ENCODE data around the gene ECHS1.
"Not testable (repeated sequence)": the region's sequence is repeated elsewhere in the genome, so short reads cannot be mapped to it uniquely, and the experiment has no call there.

Gene ECHS1

DNA sequence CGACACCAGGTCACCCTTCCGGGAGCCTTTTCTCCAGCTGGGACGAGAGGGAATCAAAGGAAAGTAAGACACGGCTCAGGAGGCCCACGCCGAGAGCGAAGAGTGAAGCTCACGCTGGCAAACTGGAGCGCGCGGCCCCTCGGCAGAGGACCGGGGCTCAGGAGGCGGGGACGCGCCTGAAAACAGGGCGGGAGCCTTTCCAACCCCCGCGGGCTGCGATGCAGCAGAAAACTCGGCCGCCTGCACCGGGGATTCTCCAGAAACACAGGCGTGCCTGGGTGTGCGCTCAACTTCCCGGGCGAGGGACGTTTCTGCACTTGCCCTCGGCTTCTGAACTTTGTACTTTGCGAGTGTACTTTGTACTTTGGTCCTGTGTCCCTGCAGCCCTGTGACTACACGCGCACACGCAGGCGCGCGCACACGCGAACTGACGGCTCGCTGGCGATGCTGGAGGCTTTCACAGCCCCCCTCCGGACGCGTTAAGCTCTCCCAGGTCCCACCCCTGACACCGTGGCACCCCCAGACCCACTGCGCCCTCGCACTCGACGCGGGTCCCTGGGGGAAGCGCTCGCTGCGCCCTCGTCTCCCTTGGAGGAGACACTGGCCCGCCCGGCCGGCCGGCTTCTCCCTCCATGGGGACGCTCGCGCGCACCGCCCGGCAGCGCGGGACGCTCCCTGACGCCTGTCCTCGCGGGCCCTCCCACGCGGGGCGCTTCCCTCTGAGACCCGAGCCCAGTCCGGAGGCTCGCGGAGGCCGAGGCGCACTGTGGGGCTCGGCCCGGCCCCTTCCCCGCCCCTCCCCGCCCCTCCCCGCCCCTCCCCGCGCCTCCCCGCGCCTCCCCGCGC, 5.3 kb upstream of the ECHS1 start:
- DNase-seq (ENCODE audit: low read depth in 2 of 2): peak in 1 of 2 experiments; percentile 4

DNA sequence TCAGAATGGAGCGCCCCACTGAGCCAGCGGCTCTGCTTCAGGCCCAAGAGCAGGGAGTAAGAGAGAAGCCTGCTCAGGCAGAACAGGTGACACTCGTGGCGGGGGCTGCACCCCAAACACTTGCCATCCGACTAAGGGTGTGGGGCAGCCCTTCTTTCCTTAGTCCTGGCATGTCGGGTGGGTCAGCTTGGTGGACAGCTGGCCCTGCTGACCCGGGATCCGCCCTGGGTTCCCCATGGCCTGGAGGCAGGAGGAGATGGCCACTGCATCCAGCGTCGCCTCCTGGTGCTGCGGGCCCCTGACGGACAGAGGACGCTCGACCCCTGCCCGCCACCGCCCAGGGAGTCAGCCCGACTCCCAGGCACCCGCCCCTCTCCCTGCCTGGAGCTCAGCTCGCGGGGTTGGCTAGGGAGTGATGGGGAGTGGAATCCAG, 4.7 kb upstream of the ECHS1 start:
- DNase-seq (ENCODE audit: low read depth in 2 of 2): no peak

DNA sequence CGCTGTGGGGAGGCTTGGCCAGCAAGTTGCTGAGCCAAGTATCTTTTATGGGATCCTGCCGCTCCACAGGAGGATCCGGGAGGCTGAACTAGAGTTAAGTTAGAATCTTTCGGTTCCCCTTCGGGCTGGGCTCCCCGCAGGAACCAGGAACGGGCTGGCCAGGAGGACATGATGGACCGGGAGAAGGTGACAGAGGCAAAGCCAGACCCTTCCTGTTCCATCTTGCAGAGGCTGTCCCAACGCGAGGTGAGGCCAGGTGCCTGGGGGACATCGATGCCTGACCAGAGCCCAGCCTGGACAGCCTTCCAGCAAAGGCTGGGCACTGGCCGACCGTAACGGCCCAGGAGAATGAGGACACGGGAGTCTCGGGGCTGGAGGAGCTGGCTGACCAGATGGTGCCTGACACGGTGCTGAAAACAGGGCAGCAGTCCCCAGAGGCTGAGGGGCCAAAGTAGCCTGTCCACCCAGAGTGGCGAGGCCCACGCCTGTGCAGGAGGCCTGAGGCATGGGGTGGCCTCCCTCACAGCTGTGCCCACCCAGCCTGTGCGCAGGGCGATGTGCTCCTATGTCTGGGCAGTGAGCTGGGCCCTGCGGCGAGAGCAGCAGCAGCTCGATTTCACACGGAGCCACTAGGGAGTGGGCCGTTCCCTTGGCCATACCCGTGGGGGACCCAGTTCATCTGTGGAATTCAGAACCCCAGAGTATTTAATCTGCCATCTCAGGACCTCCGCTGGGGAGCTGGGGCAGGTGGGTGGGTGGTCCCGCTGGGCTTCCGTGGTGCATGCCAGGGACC, 4.1 kb upstream of the ECHS1 start:
- no peak for DNase-seq (ENCODE audit: low read depth in 2 of 2)

DNA sequence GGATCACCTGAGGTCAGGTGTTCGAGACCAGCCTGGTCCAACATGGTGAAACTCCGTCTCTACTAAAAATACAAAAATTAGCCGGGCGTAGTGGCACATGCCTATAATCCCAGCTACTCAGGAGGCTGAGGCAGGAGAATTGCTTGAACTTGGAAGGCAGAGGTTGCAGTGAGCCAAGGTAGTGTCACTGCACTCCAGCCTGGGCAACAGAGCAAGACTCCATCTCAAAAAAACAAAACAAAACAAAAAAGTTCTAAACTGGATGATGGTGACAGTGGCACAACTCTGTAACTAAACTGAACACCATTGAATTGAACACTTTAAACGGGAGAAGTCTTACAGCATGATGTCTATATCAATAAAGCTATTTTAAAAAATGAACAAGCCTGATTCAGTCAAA, 3.0 kb upstream of the ECHS1 start:
- DNase-seq (ENCODE audit: low read depth in 2 of 2): not testable (repeated sequence)

DNA sequence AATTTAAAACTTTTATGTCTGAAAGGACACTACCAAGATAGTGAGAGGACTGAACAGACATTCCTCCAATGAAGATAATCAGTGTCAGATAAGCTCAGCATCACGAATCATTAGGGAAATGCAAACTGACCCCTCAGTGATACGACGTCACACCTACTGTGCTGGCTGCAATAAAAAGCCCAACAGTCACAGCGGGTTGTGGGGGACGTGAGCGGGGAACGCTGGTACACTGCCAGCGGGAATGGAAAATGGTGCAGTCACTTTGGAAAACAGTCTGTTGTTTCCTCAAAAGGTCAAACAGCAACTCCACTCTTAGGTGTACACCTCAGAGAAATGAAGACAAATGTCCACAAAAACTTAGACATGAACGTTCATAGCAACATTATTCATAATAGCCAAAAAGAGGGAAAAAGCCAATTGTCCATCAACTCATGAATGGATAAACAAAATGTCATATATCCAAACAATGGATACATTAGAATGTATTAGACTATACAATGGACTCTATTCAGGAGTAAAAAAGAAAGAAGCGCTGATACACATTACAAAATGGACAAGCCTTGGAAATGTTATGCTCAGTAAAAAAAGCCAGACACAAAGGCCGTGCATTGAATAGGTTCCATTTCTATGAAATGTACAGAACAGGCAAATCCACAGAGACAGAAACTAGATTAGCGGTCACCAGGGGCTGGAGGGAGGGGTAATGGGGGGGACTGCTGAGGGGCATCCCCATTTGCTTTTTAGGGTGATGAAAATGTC, 2.4 kb upstream of the ECHS1 start:
- DNase-seq (ENCODE audit: low read depth in 2 of 2): no peak

DNA sequence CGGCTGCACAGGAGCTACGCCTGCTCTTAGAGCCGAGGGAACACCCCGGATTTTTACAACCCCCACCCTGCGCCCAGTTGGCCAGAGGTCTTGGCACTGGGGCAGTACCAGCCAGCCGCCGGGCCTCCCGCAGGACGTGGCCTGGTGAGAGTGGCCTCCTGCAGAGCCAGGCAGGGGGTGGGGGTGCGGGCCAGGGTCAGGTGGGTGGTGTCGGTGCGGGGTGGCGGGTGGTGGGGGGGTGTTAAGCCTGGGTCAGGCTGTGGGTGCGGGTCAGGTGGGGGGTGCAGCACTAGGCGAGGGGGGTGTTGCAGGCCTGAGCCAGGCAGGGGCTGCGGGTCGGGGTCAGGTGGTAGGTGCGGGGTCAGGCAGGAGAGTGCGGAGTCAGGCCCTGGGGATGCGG, 647 bp downstream of the ECHS1 start:
- DNase-seq (ENCODE audit: low read depth in 2 of 2): no peak

DNA sequence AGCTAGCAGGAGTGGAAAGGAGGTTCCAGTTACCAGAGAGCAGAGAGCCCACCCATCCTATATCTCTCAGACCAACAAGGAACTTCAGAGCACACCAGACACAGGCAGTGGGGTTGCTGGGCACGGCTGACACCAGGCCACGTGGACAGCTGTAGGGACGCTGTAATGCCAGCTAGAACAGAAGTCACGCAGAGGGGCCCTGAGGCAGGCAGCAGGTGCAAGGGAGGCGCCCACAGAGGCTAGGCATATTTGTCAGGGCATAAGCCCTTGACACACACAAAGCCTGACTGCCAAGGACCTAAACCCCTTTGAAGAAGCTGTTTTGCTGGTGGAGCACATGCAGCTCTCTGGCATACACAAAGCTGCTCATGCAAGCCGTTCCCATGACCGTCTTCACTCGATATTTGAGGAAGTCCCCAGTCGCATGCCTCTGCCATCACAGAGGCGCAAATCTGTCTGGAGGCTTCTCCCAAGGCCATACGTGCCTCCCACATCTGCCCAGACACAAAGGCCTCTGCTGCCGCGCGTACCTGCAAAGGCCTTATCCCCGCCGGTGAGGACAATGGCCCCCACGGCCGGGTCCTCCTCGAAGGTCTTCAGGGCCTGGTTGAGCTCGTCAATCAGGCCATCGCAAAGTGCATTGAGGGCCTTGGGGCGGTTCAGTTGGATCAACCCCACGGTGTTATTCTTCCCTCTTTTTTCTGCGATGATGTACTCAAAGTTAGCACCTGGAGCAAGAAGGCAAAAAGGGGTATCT, 2.9 kb downstream of the ECHS1 start:
- DNase-seq (ENCODE audit: low read depth in 2 of 2): no peak

DNA sequence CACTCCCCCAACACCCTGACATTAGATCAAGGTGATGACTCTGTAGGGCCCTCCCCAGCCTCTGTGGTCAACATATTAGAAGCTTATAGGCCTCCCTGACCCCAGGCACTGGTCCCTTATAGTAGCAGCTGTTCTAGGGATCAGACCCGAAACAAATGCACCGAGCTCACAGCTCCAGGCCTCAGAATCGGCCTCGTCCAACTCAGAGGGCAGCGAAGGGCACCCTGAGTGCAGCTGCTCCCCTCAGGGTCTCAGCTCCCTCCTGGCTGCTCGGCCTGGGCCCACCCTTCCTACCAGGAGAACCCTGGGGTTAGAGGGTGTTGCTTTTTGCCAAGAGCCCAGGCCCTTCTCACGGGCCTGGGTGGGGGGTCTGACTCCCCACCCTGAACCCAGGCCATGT, 5.0 kb downstream of the ECHS1 start:
- DNase-seq (ENCODE audit: low read depth in 2 of 2): no peak

DNA sequence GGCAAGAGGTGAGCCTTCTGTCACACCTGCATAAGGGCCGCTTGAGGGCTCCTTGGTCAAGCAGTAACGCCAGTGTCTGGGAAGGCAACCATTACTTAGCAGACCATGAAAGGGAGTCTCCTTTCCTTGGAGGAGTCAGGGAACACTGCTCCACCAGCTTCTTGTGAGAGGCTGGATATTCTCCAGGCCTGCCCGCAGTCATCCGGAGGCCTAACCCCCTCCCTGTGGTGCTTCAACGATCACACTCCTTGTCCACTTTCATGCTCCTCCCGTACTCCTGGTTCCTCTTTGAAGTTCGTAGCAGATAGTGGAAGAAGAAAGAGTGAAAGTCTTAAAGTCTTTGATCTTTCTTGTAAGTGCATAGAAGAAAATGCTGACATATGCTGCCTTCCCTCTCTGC, 5.7 kb downstream of the ECHS1 start:
- DNase-seq (ENCODE audit: low read depth in 2 of 2): not testable (repeated sequence)

DNA sequence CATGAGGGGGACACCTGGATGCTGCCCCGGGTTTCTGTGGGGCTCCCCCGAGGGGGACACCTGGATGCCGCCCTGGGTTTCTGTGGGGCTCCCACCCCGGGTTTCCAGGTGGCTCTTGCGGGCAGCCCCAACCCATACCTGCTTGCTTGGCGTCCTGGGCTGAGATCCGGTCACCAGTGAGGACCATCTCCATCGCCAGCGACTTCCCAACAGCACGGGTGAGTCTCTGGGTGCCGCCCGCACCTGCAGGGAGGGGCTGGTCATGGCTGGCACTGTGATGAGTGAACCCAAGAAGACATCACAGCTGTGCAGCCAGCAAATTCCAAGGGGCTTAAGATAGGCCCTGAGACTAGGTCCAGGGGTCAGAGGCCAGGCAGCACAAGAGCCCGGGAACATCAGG, 6.4 kb downstream of the ECHS1 start:
- no peak for DNase-seq (ENCODE audit: low read depth in 2 of 2)

DNA sequence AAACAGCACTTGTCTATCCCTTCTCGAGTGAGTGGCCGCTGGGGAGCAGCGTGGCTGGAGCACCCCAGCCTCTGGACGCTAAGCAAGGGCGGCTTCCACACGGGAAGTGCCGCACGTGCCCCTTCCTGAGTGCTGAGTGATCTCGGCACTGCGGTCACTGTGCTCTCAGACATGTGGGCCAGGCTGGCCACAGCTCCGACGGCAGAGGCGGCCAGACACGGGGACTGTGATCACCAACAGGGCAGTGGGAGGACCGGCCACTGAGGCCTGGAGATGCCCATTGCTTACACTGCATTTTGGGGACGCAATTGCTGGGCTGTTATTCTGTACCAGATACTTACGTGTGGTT, 7.0 kb downstream of the ECHS1 start:
- no peak for DNase-seq (ENCODE audit: low read depth in 2 of 2)

DNA sequence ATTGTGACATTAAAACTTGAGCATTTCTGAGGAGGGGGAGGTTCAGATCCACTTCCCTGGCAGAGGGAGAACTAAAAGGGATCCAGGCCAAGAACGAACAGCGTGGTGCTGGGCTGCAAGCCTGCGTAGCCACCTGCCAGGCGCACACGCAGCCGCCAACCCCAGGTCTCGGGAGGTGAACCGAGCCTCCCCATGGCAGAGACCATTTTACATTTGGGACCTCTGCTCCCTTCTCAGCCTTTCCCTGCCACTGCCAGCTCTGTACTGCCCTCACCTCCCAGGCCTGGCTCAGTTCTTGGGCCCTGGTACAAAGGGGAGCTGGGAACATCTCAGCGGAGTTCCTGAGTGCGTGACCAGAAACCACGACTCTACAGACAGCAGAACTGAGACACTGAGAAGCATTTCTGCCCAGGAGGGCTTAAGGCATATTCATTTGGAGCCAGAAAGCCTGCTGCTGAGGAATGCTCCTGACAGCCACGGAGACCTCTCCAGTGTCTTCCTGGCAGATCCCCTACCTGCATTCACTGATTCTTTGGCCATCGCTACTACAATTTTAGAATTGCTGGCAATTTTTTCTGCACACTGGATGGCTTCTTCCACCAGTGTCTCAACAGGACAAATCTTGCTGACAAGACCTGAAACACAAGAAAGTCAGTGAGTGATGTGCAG, 7.6 kb downstream of the ECHS1 start:
- DNase-seq (ENCODE audit: low read depth in 2 of 2): no peak

DNA sequence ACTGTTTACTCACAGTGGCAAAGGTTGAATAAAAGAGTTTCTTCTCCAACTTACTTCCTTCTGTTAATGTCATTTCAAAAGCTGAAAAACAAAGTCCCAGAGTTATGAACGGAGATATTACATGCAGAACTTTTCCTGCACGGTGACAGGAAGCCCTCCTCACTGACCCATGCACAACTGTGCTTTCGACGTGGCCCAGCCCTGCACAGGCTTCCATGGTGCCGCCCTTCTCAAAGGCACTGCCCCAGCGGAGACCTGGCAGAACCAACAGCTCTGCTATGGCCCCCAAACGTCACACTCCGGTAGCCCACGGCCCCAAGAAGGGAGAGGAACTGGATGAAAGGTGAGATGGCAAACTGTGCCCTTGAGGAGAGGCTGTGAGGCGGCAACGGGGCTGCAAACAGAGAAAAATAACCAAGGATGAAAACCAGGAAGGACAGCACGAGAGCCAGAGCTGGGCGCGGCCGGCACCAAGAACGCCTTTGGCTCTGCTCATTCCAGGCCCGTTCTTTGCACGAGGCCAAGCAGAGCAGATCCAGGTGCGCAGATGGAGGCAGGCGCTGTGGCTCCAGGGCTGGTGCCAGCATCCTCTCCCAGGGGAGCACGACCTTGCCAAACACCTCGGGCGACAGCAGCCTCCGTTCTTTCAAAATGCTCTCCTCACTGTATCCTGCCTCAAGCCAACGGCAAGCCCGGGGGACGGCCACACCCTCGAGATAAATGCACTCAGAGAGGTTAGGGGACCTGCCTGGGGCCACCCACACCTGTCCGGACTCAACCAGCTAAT, 8.3 kb downstream of the ECHS1 start:
- DNase-seq (ENCODE audit: low read depth in 2 of 2): no peak

DNA sequence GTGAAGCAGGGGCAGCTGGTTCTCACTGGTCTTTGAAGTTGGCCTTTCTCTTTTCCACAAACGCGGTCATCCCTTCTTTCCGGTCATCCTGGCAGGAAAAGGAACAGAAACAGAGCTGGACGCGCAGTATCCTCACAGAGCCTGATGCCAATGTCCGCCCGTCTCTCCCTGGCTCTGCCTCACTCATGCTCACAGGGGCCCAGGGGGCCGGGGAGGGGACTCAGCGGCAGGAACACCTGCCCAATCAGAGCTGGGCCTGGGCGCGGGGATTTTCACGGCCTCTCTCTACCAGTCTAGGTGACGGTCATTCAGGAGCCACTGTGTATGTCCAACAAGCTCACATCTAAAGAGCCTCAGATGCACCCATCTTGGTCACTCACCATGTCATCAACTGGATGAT, 10.3 kb downstream of the ECHS1 start:
- DNase-seq (ENCODE audit: low read depth in 2 of 2): no peak

DNA sequence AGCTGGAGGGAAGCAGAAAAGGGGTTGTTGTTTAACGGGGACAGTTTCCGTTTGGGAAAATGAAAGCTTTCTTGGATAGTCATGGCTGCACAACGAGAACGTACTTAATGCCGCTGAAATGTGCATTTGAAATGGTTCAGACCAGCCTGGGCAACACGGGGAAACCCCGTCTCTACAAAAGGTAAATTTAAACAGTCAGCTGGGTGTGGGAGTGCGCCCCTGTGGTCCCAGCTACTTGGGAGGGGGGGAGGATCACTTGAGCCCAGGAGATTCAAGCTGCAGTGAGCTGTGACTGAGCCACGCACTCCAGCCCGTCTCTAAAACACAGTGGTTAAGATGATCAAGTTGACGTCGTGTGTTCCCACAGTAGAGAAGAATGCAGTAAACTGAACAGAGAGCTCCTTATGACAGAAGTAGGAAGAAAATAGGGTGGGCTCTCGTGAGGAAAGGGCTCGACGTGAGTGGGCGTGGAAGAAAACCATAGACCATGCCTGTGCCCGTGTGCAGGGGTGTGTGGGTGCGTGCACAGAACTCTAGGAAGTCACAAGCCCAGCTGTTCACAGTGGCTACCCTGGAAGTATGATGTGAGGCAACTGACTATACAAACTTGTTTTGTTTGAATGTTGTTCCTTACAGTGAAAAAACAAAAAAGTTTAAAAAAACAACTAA, 11.2 kb downstream of the ECHS1 start:
- DNase-seq (ENCODE audit: low read depth in 2 of 2): no peak

DNA sequence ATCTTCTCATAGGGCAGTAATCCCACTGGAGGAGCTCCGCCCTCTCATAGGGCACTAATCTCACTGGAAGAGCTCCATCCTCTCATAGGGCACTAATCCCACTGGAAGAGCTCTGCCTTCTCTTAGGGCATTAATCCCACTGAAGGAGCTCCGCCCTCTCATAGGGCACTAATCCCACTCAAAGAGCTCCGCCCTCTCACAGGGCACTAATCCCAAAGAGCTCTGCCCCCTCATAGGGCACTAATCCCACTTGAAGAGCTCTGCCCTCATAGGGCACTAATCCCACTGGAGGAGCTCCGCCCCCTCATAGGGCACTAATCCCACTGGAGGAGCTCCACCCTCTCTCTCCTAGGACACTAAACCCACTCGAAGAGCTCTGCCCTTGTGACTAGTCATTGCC, 11.9 kb downstream of the ECHS1 start:
- DNase-seq (ENCODE audit: low read depth in 2 of 2): no peak

DNA sequence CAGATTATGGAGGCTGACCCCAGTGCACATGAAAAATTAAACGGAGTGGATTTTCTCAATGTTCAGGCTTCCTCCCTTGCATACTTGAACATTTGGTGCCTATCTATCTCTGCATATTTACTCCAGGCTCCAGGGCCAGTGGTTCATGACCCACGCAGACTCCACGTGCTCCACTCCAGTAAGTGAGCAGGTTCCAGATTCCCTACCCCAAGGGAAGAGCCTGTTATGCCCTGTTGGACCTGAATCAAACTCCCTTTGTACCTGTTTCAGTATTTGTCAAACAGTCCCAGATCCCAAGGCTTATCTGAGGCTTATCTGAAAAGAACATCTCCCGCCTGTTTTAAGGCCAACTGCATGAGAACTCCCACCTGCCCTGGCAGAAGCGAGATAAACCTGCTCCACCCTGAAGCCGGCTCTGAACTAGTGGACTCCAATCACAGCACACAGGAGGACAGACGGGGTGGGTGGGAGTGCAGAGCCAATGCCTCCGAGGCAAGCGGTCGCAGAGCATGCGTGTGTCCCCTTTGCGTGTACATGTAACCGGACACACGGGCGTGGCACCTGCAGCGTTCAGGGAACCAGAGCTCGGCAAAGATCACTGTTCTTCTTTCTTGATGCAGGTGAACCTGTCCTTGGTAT, 13.1 kb downstream of the ECHS1 start:
- no peak for DNase-seq (ENCODE audit: low read depth in 2 of 2)

DNA sequence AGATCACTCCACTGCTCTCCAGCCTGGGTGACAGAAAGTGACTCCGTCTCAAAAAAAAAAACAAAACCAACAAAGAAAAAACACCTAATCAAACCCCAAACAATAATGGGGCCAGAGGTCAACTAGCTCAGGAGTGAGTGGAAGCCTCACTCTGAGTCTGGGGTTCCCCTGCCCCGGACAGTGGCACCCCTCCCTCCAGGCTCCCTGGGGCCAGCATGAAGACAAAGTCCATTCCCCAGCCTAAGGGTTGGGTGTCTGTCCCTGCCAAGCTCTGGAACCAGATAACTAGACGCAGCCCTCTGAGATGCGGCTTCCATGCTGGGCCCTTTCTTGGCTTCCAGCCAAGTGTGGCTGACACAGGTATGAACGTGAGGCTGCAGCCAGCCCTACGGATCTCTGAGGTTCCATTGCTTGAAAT, 13.6 kb downstream of the ECHS1 start:
- no peak for DNase-seq (ENCODE audit: low read depth in 2 of 2)

DNA sequence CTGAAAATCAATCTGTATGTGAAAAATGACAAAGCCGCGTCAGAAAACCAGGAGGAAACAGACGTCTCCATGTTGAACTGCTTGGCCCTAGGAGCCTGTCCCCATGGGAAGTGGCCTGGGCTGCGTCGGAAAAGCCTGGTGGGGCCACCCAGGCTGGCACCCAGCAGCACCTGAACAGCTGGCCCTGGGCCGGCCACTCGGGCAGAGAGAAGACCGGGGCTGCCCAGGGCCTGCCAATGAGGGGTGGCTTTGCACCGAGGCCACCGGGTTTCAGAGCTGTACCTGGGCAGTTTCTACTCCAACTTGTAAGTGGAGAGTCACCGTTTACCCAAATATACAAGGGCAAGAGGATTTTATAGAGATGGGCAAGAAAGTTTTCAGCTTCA, 14.2 kb downstream of the ECHS1 start:
- no peak for DNase-seq (ENCODE audit: low read depth in 2 of 2)
